ENCODE results near the gene REC8. TPM values are rescaled to one million over a fixed set of nuclear protein-coding genes. Genes with fewer than 3 reads are reported as not detected.

REC8 gene
- total and polyA plus RNA-seq, 2 of the 13 experiments (the other 11 are each of a cell fraction or from before 2014, with no cell fraction given): 3.4 to 14.7 TPM

DNA sequence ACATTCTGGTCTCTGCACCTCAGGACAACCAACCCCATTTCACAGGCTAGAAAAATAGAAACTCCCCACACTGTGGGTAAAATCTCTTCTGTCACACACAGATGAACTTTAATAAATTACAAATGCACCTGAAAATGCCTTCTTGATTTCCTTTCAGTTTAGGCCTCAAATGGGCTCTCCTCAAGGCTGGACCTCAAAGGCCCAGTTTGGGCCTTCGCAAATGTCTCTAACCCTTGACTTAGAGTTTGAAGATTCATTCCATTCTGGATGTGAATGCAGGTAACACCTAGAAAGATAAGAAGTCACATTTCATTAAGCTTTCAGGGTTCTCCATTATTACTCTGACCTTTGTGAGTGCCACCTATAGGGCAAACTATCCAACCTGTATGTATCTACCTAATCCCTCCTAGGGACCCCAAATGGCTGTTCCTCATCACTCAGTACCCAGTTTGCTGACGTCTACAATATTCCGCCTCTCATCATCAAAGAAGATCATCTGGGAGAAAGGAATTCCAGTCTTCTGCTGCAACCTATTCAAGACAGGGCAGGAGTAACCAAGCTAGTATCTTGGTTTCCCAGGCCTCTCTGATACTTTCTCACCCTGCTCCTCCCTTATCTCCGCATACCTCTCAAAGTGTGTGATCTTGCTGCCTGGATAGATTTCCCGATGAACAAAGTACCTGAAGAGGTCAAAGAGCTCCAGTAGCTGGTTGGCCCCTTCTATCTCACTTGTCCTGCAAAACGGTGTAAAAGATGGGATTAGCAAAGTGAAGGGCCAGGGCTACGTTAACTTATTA, 42.2 kb downstream of the REC8 start (continued):
- no peak for TF ChIP-seq DRAP1 (CRISPR knock-in tag; IDR thresholded peaks at IDR 0.05)
- no peak for TF ChIP-seq YEATS2 (CRISPR knock-in tag; IDR thresholded peaks at IDR 0.05; ENCODE audit: borderline replicate concordance)
- peak; percentile 70 for TF ChIP-seq ZNF747 (CRISPR knock-in tag; IDR thresholded peaks at IDR 0.05; ENCODE audit: borderline replicate concordance)
- TF ChIP-seq PHF8 (CRISPR knock-in tag; IDR thresholded peaks at IDR 0.05): no peak
- no peak for TF ChIP-seq ZNF235 (CRISPR knock-in tag; IDR thresholded peaks at IDR 0.05; ENCODE audit: borderline replicate concordance)
- TF ChIP-seq MXI1 (IDR thresholded peaks at IDR 0.05; ENCODE audit: borderline replicate concordance, low read depth, low read length): no peak
- no peak; the same call in 1 of the 2 replicates for TF ChIP-seq NFYB (CRISPR knock-in tag; IDR thresholded peaks at IDR 0.05)
- TF ChIP-seq NFIC (IDR thresholded peaks at IDR 0.05; ENCODE audit: low read length): no peak
- TF ChIP-seq FOXM1 (CRISPR knock-in tag; IDR thresholded peaks at IDR 0.05): no peak
- TF ChIP-seq FLYWCH1 (CRISPR knock-in tag; IDR thresholded peaks at IDR 0.05): no peak
- TF ChIP-seq, protein P1, sequence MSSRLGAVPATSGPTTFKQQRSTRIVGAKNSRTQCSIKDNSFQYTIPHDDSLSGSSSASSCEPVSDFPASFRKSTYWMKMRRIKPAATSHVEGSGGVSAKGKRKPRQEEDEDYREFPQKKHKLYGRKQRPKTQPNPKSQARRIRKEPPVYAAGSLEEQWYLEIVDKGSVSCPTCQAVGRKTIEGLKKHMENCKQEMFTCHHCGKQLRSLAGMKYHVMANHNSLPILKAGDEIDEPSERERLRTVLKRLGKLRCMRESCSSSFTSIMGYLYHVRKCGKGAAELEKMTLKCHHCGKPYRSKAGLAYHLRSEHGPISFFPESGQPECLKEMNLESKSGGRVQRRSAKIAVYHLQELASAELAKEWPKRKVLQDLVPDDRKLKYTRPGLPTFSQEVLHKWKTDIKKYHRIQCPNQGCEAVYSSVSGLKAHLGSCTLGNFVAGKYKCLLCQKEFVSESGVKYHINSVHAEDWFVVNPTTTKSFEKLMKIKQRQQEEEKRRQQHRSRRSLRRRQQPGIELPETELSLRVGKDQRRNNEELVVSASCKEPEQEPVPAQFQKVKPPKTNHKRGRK (CRISPR knock-in tag; IDR thresholded peaks at IDR 0.05): no peak
- TF ChIP-seq IKZF5 (CRISPR knock-in tag; IDR thresholded peaks at IDR 0.05): no peak; the same call in 1 of the 2 replicates
- TF ChIP-seq USF2 (IDR thresholded peaks at IDR 0.05; ENCODE audit: low read depth, low read length): no peak
- TF ChIP-seq USF2 (CRISPR knock-in tag; IDR thresholded peaks at IDR 0.05; ENCODE audit: borderline replicate concordance): no peak
- TF ChIP-seq NFE2L2 (IDR thresholded peaks at IDR 0.05; ENCODE audit: low read length): no peak
- no peak for TF ChIP-seq ZNF282 (IDR thresholded peaks at IDR 0.05; ENCODE audit: partially characterized antibody)
- TF ChIP-seq ZNF225 (CRISPR knock-in tag; IDR thresholded peaks at IDR 0.05): no peak
- no peak for TF ChIP-seq ZNF569 (CRISPR knock-in tag; IDR thresholded peaks at IDR 0.05; ENCODE audit: borderline replicate concordance)
- TF ChIP-seq PRDM4 (CRISPR knock-in tag; IDR thresholded peaks at IDR 0.05; ENCODE audit: borderline replicate concordance): no peak
- TF ChIP-seq ZNF841 (CRISPR knock-in tag; IDR thresholded peaks at IDR 0.05; ENCODE audit: borderline replicate concordance): no peak
- no peak for TF ChIP-seq ZNF530 (CRISPR knock-in tag; IDR thresholded peaks at IDR 0.05; ENCODE audit: low read depth)

Measured in HepG2 (cell line).